Measurements from ENCODE around the gene SYT14.
"Not testable (repeated sequence)": the region's sequence is repeated elsewhere in the genome, so short reads cannot be mapped to it uniquely, and the experiment has no call there.

SYT14 gene

GRCh38 chr1:210043058-210043457 lies 105.0 kb downstream of the SYT14 start:
- DNase-seq = no peak

DNA sequence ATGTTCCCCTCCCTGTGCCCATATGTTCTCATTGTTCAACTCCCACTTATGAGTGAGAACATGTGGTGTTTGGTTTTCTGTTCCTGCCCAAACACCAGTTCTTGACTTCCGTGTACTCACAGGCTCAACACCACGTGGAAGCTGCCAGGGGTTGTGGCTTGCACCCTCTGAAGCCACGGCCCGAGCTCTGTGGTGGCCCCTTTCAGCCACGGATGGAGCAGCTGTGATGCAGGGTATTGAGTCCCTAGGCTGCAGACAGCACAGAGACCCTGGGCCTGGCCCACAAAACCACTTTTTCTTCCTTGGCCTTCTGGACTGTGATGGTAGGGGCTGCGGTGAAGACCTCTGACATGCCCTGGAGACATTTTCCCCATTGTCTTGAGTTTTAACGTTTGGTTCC lies 111.6 kb downstream of the SYT14 start:
- DNase-seq = no peak

DNA sequence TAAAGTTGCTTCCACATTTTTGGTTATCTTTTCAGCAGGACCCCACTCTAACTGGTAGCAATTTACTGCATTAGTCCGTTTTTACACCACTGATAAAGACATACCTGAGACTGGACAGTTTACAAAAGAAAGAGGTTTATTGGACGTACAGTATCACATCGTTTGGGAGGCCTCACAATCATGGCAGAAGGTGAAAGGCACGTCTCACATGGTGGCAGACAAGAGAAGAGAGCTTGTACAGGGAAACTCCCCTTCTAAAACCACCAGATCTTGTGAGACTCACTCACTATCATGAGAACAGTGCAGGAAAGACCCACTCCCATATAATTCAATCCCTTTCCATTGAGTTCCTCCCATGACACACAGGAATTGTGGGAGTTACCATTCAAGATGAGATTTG lies 112.5 kb downstream of the SYT14 start:
- not testable (repeated sequence) for DNase-seq

DNA sequence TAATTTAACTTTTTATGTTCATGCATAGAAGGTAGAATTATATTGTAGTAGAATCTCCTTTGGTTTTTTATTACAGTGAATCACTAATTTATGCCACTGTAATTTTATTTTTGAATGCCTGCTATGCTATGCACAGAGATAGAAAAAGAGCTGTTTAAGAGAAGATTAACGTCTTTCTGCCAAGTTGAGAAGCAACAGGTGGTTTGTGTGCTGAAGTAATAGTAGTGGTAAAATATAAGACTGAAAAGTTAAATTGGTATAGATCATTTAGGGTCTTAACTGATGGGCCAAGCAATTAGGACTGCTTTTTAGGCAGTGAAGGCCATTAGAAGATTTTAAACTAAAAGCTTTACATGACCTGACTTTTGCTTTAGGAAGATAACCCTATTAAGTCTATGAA lies 115.1 kb downstream of the SYT14 start:
- no peak for DNase-seq

DNA sequence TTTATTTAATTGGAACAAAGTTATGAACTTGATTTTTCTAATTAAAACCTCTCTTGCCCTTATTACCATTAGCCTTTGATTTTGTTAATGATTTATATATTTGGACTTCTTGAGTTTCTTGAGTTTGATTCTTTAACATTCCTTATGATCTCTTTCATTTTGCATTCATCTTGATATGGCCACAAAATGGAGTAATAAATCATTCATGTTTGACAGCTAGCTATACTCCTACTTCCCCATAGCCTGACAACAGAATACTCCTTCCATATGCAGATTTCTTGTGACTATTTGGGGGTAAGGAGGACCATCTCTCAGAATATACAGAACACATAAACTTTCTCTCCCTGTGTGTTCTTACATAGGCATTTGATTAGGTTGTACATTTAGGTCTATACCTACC lies 119.6 kb downstream of the SYT14 start:
- no peak for DNase-seq

- no peak for DNase-seq
Measured at GRCh38 chr1:210061992-210062391, 124.0 kb downstream of the SYT14 start.

GRCh38 chr1:210070531-210070930 lies 132.5 kb downstream of the SYT14 start:
- no peak for DNase-seq

- DNase-seq = no peak
Measured at GRCh38 chr1:210072129-210072528, 134.1 kb downstream of the SYT14 start.

GRCh38 chr1:210072896-210073504 lies 135.0 kb downstream of the SYT14 start:
- DNase-seq = no peak

- DNase-seq = no peak
Measured at GRCh38 chr1:210074904-210075303, 136.9 kb downstream of the SYT14 start.

- DNase-seq = no peak
Measured at GRCh38 chr1:210076620-210077019, 138.6 kb downstream of the SYT14 start.

GRCh38 chr1:210081494-210081893 lies 143.5 kb downstream of the SYT14 start:
- DNase-seq = no peak

DNA sequence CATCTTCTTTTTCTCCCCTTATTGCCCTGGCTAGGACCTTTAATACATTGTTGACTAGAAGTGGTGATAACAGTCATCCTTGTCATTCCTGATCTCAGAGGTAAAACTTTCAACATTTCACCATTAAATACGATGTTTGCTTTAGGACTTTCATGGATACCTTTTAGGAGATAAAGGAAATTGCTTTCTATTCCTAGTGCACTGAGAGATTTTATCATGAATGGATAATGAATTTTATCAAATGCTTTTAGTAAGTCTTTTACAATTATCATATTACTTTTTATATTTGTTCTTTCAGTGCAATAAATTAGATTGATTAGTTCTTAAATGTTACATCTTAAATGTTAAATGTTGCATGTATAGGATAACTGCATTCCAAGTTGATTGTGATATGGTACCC lies 147.3 kb downstream of the SYT14 start:
- no peak for DNase-seq

DNA sequence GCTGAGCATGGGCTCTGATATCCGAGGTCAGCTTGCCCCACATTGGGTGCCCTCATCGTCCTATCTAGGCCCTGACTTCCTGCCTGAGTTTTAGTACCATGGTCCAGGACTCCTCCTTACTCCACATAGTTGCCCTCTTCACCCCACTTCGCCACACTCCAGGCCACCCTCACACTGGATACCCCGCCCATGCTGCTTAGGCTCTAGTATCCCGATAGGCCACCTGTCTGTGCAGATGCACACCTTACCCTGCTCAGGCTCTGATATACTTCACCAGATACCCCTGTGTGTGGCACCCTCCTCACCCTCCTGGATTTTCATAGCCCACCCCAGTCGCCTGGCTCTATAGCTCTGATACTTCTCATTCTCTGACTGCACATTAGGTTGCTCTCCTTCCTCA lies 149.0 kb downstream of the SYT14 start:
- DNase-seq = no peak

GRCh38 chr1:210089855-210090254 lies 151.8 kb downstream of the SYT14 start:
- DNase-seq = no peak

DNA sequence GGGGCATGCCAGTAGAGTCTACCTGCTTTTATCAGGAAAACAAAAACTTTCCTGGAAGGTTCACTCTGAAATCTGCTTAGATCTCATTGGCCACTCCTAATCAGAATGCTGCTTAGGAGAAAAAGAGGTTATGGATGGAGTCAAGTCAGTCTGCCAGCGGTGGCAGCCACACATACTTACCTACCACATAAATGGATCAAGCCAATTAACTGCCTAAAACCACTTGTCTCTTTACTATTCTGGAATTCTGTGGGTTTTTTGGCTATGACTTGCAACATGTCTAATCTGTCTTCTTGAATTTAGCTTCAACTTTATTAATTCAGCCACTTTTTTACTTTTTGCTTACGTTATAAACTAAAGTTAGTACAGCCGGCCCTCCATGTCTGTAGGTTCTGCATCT lies 154.3 kb downstream of the SYT14 start:
- no peak for DNase-seq

DNA sequence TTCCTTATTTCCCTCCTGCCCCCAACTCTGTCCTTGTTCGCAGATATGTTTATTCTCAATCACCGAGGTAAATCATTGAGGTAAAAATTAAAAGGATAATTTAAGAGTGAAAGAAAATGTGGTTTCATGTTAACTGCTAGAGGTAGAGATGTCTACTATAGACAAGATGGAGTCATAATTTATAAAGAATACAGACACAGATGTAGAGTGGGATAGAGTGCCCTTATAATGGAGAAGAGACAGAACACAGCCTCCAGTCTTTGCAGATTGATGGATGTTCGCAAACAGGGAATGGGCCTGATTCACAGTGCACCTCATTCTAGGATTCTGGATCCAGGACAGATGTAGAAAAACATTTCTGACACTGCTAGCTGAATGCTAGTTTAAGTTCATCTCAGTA lies 155.4 kb downstream of the SYT14 start:
- no peak for DNase-seq

- no peak for DNase-seq
Measured at GRCh38 chr1:210098356-210098755, 160.3 kb downstream of the SYT14 start.

GRCh38 chr1:210099921-210100320 lies 161.9 kb downstream of the SYT14 start:
- DNase-seq = no peak

DNA sequence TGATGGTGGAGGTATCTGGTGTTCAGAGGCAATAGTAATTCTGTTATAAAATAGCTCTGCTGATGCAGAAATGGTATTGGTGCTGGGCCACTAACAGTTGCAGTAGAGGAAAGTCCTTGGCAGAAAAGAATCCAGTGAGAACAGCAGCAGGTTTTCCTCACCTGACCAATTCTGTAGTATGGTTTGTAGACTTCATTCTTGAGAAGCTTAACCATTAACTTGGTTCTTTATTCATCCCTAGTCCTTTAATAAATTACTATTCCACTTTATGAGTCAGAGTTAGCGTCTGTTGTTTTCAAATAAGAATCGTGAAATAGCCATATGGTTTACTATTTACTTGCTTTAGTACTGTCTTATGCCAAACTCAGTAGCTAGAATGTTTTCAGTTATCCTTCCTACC lies 166.1 kb downstream of the SYT14 start:
- no peak for DNase-seq

DNA sequence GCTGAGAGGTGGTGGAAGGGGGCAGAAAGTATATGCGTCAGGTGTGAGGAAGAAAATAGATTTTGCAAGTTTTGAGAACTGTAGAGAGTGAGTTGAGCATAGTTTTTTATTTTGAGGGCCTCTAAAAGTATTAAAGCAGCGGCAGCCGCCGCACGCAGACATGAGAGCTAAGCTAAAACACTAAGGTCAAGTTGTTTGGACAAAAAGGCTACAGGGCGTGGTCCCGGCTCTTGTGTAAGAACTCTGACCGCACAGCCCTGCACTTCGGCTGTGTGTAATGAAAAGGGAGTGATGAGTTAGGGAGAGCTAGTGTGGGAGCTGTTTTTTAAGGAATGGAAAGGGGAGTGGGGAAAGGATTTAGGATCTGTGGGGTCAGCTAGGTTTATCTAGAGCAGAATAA lies 174.9 kb downstream of the SYT14 start:
- DNase-seq = not testable (repeated sequence)

DNA sequence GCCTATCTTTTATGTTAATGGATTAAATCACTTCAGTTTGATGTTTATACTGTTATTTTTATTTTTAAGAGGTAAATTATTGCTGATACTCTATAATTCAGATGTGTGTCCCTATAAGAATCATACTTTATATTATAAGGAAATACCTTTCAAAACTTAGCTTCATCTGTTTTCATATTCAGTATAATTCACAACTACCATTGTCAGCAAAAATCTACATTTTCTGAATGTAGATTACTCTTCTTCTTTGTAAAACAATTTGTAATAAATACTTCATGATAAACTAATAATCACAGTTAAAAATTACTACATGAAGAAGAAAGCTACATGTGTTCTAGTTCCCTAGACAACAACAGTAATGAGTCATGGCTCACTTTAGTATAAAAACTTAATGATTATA lies 179.2 kb downstream of the SYT14 start:
- no peak for DNase-seq

DNA sequence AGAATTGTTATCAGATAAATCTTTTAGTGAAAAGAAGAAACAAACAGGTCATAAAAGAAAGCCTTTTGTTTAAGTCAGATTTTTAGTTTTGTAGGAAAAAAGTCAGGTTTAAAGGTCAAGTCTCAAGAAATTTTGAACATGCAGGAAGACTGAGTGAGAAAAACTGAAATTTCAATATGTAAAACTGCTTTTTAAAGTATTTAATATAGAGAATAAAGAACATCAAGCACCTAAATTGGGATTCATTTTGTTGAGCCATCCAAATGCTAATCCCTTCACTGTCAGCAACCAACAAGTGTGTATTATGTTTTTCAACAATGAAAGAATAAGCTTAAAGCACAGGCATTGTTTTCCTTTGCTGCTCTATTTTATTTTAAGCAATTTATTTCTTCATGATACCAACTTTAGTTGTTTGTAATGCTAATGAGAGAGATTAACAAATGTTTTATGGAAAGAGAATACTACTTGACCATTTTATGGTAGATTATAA lies 179.7 kb downstream of the SYT14 start:
- no peak for DNase-seq

GRCh38 chr1:210123383-210123782 lies 185.4 kb downstream of the SYT14 start:
- no peak for DNase-seq

GRCh38 chr1:210123924-210124589 lies 186.0 kb downstream of the SYT14 start:
- DNase-seq = no peak

Measured in COR-L47 (cell line).